ENCODE data around the gene USP12.

Gene USP12

GRCh38 chr13:27041341-27041740 lies 130.3 kb downstream of the USP12 start:
- ChIA-PET POLR2A (interaction anchor here (0.6 kb wide), 1 partner anchor 1105 kb away, joined by 3 read pairs; no protein-coding TSS in a partner anchor), CTCF (interaction anchor here (0.7 kb wide), 1 partner anchor 95 kb away, joined by 3 read pairs; no protein-coding TSS in a partner anchor)
- no peak for TF ChIP-seq FOXM1 (IDR thresholded peaks at IDR 0.05; ENCODE audit: borderline replicate concordance)
- TF ChIP-seq ZNF384 (IDR thresholded peaks at IDR 0.05) = no peak
- no peak for TF ChIP-seq SUZ12 (IDR thresholded peaks at IDR 0.05)
- TF ChIP-seq SP1 (IDR thresholded peaks at IDR 0.05) = no peak
- no peak for TF ChIP-seq FOXA1 (IDR thresholded peaks at IDR 0.05)
- no peak for TF ChIP-seq PKNOX1 (IDR thresholded peaks at IDR 0.05)
- DNase-seq (ENCODE audit: extremely low spot score) = no peak

GRCh38 chr13:27040826-27041108 lies 130.8 kb downstream of the USP12 start:
- ChIA-PET CTCF (interaction anchor here (0.6 to 1.5 kb wide), 4 partner anchors 18 to 94 kb away, joined by 3 to 7 read pairs (median 4); no protein-coding TSS in a partner anchor), POLR2A (no interaction called here)
- no peak for TF ChIP-seq SUZ12 (IDR thresholded peaks at IDR 0.05)
- TF ChIP-seq L3MBTL2 (conservative IDR thresholded peaks at IDR 0.05) = no peak
- no peak for TF ChIP-seq SP1 (IDR thresholded peaks at IDR 0.05)
- TF ChIP-seq ELF4 (IDR thresholded peaks at IDR 0.05) = no peak
- TF ChIP-seq LEF1 (IDR thresholded peaks at IDR 0.05; ENCODE audit: borderline replicate concordance) = no peak
- TF ChIP-seq ZNF384 (IDR thresholded peaks at IDR 0.05) = no peak
- TF ChIP-seq TARDBP (IDR thresholded peaks at IDR 0.05) = no peak
- no peak for TF ChIP-seq ARNT (IDR thresholded peaks at IDR 0.05)
- TF ChIP-seq BHLHE40 (IDR thresholded peaks at IDR 0.05; ENCODE audit: borderline replicate concordance) = no peak
- TF ChIP-seq FOXM1 (IDR thresholded peaks at IDR 0.05; ENCODE audit: borderline replicate concordance) = no peak
- no peak for TF ChIP-seq FOXA1 (IDR thresholded peaks at IDR 0.05)
- no peak for TF ChIP-seq PKNOX1 (IDR thresholded peaks at IDR 0.05)
- no peak for TF ChIP-seq FOXK2 (IDR thresholded peaks at IDR 0.05)
- no peak for TF ChIP-seq HDGF (IDR thresholded peaks at IDR 0.05; ENCODE audit: borderline replicate concordance)
- no peak for DNase-seq (ENCODE audit: extremely low spot score)

GRCh38 chr13:27039171-27039701 lies 132.4 kb downstream of the USP12 start:
- no peak for DNase-seq (ENCODE audit: extremely low spot score)
- POLR2A ChIA-PET = no interaction called here
- CTCF ChIA-PET = interaction anchor here (1.5 kb wide), 1 partner anchor 16 kb away, joined by 5 read pairs; no protein-coding TSS in a partner anchor
- TF ChIP-seq BHLHE40 (IDR thresholded peaks at IDR 0.05; ENCODE audit: borderline replicate concordance) (no peak), NFRKB (IDR thresholded peaks at IDR 0.05) (no peak), ELF4 (IDR thresholded peaks at IDR 0.05) (no peak), L3MBTL2 (conservative IDR thresholded peaks at IDR 0.05) (no peak), SP1 (IDR thresholded peaks at IDR 0.05) (no peak), PKNOX1 (IDR thresholded peaks at IDR 0.05) (no peak), TARDBP (IDR thresholded peaks at IDR 0.05) (no peak), FOXK2 (IDR thresholded peaks at IDR 0.05) (no peak), HDGF (IDR thresholded peaks at IDR 0.05; ENCODE audit: borderline replicate concordance) (no peak)

GRCh38 chr13:27038323-27038722 lies 133.3 kb downstream of the USP12 start:
- no peak for DNase-seq (ENCODE audit: extremely low spot score)
- ChIA-PET POLR2A (no interaction called here), CTCF (no interaction called here)
- no peak for TF ChIP-seq FOXA1 (IDR thresholded peaks at IDR 0.05)
- TF ChIP-seq TARDBP (IDR thresholded peaks at IDR 0.05) = no peak
- no peak for TF ChIP-seq BHLHE40 (IDR thresholded peaks at IDR 0.05; ENCODE audit: borderline replicate concordance)
- no peak for TF ChIP-seq FOXM1 (IDR thresholded peaks at IDR 0.05; ENCODE audit: borderline replicate concordance)
- no peak for TF ChIP-seq SP1 (IDR thresholded peaks at IDR 0.05)

GRCh38 chr13:27037571-27037970 lies 134.0 kb downstream of the USP12 start:
- TF ChIP-seq BHLHE40 (IDR thresholded peaks at IDR 0.05; ENCODE audit: borderline replicate concordance) (no peak), ELF4 (IDR thresholded peaks at IDR 0.05) (no peak), TARDBP (IDR thresholded peaks at IDR 0.05) (no peak), CTBP1 (IDR thresholded peaks at IDR 0.05; ENCODE audit: borderline replicate concordance) (no peak), FOXM1 (IDR thresholded peaks at IDR 0.05; ENCODE audit: borderline replicate concordance) (no peak), LEF1 (IDR thresholded peaks at IDR 0.05; ENCODE audit: borderline replicate concordance) (no peak), PKNOX1 (IDR thresholded peaks at IDR 0.05) (no peak), SP1 (IDR thresholded peaks at IDR 0.05) (no peak), HDGF (IDR thresholded peaks at IDR 0.05; ENCODE audit: borderline replicate concordance) (no peak), ARNT (IDR thresholded peaks at IDR 0.05) (no peak), ZNF384 (IDR thresholded peaks at IDR 0.05) (no peak), SUZ12 (IDR thresholded peaks at IDR 0.05) (no peak), FOXK2 (IDR thresholded peaks at IDR 0.05) (no peak), L3MBTL2 (conservative IDR thresholded peaks at IDR 0.05) (no peak)
- no peak for DNase-seq (ENCODE audit: extremely low spot score)
- ChIA-PET CTCF (no interaction called here), POLR2A (no interaction called here)

GRCh38 chr13:27037171-27037570 lies 134.4 kb downstream of the USP12 start:
- ChIA-PET POLR2A (interaction anchor here (0.7 kb wide), 1 partner anchor 13 kb away, joined by 3 read pairs; no protein-coding TSS in a partner anchor), CTCF (interaction anchor here (0.6 kb wide), 1 partner anchor 325 kb away, joined by 3 read pairs; no protein-coding TSS in a partner anchor)
- no peak for TF ChIP-seq ARNT (IDR thresholded peaks at IDR 0.05)
- DNase-seq (ENCODE audit: extremely low spot score) = no peak

Data from HEK293T (cell line).